ENCODE results near the gene C1orf21.

C1orf21 gene

GRCh38 chr1:184672013-184672726 lies 285.3 kb downstream of the C1orf21 start:
- no peak for DNase-seq

GRCh38 chr1:184673305-184673704 lies 286.5 kb downstream of the C1orf21 start:
- no peak for DNase-seq

GRCh38 chr1:184677344-184677743 lies 290.5 kb downstream of the C1orf21 start:
- DNase-seq, result no peak

Measured in CD4-positive, alpha-beta T cell treated with Interleukin-10 for 1 hour (primary cell).